Astrocyte of the cerebellum (primary cell): ENCODE measurements around the gene SPRYD3.

ENCODE experiments used
- DNase-seq: peaks from one replicate; pipeline ENCODE4 v3.0.0-alpha.2; 2011; ENCODE audit warnings: low read depth
- H3K4me3 ChIP-seq: 2 replicates; pipeline ENCODE4 v1.5.1; 2011; ENCODE audit warnings: mild to moderate bottlenecking, low read depth, low read length, moderate library complexity
- in situ Hi-C: cut with HindIII; loops from 2 replicates; pipeline ENCODE4 v1.10.0; 2017; ENCODE audit warnings: low sequenced_read_pairs
- TF ChIP-seq, protein P1 (sequence below): IDR thresholded peaks from 2 replicates; pipeline ENCODE4 v1.5.1; 2012; ENCODE audit warnings: low read length, low read depth, moderate library complexity, mild to moderate bottlenecking; ENCODE audit errors: missing control alignments

The SPRYD3 gene

DNA sequence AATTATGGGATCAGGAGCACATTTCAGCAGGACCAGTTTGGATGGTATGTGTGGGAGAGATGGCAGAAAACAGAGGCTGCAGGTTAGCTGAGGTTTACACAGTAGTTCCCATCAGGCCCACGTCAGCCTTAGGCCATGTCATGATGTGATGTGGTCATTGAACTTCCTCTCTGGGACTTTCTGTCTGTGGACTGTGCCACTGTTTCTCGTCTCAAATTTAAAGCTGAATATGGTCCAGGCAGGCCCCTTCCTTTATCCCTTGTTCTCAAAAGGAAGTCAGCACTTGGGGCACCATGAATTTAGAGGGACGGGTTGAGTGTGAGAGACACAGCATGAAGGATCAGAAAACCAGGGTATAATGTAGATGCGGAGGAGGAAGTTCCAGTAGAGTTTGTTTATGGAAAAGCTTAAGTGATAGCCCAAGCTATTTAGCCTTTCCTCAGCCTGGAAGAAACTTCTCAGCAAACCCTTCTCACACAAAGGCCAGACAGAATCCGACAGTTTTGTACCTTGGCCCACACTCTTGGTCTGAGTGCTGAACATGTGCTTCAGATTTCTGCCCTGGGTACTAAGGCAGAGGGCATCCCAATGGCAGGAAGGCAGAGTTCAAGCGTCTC, 14.7 kb upstream of the SPRYD3 start:
- no peak for DNase-seq
- TF ChIP-seq, protein P1, sequence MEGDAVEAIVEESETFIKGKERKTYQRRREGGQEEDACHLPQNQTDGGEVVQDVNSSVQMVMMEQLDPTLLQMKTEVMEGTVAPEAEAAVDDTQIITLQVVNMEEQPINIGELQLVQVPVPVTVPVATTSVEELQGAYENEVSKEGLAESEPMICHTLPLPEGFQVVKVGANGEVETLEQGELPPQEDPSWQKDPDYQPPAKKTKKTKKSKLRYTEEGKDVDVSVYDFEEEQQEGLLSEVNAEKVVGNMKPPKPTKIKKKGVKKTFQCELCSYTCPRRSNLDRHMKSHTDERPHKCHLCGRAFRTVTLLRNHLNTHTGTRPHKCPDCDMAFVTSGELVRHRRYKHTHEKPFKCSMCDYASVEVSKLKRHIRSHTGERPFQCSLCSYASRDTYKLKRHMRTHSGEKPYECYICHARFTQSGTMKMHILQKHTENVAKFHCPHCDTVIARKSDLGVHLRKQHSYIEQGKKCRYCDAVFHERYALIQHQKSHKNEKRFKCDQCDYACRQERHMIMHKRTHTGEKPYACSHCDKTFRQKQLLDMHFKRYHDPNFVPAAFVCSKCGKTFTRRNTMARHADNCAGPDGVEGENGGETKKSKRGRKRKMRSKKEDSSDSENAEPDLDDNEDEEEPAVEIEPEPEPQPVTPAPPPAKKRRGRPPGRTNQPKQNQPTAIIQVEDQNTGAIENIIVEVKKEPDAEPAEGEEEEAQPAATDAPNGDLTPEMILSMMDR, result no peak
- in situ Hi-C loops, result no loop called here
- H3K4me3 ChIP-seq, result no peak overlapping the region

DNA sequence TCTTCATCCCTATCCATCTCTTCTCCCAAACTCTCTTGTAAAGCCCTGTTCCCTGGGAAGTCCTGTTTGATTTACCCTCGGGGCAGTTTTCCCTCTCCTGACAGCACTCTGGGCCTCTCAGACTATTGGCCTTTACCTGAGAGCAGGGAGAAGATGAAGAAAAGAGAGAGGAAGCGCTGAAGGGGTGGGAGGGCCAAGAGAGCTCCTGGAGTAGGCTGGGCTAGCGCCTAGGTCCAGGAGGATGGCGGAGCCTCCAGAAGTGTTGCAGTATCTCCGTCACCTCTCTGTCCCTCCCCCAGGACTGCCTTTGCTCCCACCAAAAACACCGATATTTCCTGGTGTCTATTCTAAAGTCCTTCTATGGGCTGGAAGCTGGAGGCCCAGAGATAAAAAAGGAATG, 12.6 kb upstream of the SPRYD3 start:
- DNase-seq, result no peak
- no peak overlapping the region for H3K4me3 ChIP-seq
- TF ChIP-seq, protein P1, result no peak
- in situ Hi-C loops, result no loop called here

DNA sequence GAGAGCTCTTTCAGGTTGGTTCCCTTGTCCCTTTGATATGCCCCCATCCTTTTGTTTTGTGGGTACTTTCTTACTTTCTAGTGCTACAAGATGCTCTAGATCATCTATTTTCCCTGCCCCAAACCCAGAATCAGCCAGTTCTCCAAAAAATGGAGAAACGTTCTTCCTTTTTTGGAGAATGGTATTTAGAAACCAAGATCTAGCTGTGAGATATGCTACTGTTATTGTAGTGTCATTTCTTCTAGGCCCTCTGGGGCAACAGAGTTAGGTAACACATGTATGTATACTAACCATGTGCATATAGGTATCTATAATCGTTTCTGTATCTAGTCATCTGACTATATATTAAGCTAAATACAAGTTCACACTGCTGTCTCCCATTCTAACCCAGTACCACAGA, 11.4 kb upstream of the SPRYD3 start:
- in situ Hi-C loops, result no loop called here
- DNase-seq, result no peak
- no peak overlapping the region for H3K4me3 ChIP-seq
- TF ChIP-seq, protein P1, result no peak

DNA sequence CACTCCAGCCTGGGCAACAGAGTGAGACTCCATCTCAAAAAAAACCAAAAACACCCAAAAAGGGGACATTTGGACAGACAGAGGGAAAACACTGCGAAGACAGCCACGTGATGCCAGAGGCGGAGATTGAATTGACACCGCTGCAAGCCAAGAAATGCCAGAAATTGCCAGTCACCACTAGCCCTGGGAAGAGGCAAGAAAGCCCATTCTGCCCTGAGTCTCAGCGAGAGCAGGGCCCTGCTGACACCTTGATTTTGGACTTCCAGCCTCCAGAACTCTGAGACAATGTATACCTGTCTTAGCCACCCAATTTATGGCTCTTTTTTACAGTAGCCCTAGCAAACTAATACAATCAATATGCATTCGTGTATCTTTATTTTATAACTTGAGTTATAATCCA, 10.9 kb upstream of the SPRYD3 start:
- in situ Hi-C loops, result no loop called here
- TF ChIP-seq, protein P1, result no peak
- no peak for DNase-seq
- H3K4me3 ChIP-seq, result no peak overlapping the region

DNA sequence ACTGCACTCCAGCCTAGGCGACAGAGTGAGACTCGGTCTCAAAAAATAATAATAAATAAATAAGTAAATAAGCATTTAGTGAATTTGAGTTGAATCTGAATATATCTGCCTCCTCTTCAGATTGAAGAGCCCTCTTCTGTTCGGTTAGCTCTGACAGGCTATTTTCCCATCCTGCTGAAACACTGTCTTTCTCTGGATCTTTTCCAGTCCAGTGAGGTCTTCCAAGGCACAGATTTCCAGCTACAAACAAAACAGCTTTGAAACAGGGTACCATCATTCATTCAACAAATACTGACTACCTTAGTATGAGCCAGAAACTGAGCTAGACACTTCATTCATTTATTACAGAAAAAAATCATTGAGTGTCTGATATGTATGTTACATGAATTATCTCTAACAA, 7.2 kb upstream of the SPRYD3 start:
- DNase-seq, result no peak
- TF ChIP-seq, protein P1, result no peak
- in situ Hi-C loops, result loop anchor here (5.0 kb wide), 1 partner anchor 201 kb away; no protein-coding TSS in a partner anchor
- H3K4me3 ChIP-seq, result no peak overlapping the region

DNA sequence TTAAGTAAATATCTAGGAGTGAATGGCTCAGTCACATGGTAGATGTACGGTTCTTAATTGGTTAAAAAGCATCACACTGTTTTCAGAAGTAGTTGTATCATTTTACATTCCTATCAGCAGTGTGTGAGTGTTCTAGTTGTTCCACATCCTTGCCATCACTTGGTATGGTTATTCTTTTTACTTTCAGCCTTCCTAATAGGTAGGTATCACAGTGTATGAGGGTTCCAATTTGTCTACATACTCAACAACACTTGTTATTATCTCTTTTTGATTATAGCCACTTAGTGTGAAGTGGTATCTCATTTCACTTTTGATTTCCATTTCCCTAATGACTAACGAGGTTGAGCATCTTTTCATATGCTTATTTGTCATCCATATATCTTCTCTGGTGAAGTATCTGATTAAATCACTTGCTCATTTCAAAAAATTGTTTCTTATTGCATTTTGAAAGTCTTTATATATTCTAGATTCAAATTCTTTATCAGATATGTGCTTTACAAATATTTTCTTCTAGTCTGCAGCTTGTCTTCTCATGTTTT, 3.5 kb upstream of the SPRYD3 start:
- in situ Hi-C loops, result no loop called here
- no peak for DNase-seq
- TF ChIP-seq, protein P1, result no peak
- no peak overlapping the region for H3K4me3 ChIP-seq
